GM21786 (cell line): ENCODE data around the gene MOB2.

ENCODE experiments used
- ATAC-seq: cut with Tn5 transposase; IDR thresholded peaks from one replicate; pipeline ENCODE4 v1.9.1; 2021; ENCODE audit not compliant: unreplicated experiment

Gene MOB2

DNA sequence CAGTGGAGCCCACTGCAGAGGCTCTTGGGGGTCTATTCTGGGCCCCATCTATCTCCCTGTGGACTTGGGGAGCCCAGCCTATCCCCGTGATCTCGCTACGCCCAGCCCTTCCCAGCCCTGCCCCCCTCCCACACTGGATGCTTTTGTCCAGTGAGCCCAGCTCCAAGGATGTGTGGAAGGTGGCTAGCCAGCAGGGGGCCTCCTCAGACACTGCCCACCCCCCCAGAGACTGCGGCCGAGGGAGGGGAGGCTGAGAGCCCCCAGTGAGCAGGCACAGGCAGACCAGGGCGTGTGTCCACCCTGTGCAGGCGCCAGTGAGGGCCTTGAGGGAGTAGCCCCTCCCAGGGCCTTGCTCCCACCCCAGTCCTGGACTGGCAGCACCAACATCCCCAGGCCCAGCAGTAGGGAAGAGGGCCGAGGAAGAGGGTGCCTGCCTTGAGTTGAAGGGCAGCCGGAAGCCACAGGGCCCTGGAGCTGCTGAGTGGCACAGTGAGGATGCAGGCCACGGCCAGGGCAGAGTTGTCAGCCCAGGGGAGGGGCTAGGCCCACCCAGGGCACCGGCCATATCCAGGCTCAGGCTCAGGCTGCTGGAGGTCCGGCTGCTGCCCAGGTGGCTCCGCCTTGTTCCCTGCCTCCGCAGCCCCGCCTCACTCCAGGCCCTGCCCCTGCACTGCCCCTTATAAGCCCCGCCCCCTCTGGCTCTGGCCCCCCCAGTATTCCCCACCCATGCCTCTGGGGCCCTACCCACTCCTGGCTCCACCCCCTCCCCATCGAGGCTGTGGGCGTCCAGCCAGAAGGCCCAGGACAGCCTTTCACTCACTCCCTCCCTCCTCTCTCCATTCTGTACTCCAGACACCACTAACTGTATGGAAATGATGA is 28.0 kb downstream of the MOB2 start:
- ATAC-seq, result no peak

DNA sequence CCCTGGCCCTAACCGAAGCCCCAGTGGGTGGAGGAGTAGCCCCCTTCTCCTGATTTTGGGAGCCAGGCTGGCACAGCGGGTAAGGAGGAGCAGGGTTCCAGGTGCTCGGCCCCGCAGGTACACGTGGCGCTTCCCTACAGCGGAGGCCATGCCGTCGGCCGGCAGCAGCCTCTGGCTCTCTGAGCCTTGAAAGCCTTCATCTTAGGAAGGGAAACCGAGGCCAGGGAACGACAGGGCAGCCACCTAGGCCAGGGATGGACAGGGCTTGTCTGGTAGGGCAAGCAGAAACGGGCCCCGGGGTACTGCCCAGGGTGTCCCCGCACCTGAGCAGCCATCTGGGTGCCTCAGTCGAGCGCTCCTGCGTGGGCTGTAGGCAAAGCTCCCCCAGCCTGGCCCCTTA is 28.7 kb downstream of the MOB2 start:
- ATAC-seq, result no peak

DNA sequence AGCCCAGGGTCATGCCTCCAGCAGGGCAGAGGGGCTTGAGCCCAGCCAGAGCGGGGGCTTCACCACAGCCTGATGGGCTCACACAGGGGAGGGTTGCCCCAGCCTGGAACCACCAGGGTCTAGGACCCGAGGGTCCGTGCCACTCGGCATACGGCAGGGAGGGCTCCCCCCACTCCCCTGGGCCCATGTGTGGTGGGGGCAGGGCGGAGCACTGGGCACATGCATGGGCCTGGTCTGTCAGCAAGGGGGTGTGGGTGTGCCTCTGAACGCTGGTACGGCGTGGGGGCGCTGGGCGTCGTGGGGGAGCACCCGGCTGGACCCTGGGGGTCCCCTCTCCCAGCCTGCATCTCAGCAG is 29.3 kb downstream of the MOB2 start:
- no peak for ATAC-seq

DNA sequence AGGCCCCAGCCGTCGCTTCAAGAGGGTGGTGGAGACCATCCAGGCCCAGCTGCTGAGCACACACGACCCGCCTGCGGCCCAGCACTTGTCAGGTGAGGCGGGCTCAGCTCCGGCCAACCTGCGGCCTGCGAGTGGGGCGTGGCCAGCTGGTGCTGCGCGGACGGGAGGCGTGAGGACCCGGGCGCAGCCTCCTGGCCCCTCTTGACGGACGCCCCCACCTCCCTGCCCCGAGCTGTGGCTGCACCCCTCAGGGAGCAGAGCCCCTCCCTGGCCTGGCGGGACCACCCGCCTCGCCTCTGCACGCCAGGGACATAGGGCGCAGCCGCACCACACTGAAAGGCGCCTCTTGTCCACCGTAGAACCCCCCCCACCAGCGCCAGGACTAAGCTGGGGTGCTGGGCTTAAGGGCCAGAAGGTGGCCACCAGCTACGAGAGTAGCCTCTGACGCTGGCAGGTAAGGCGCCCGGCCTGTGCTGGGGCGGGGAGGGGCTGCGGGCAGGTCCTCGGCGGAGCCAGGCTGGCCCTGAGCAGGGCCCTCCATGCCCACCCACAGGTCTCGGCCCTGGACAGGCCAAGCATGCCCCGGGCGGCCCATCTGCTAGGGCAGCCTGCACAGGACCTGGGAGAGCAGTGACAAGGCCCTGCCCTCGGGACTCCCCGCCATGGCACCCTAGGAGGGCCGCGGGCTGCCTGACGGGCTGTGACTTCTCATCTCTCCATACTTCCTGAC is 29.8 kb downstream of the MOB2 start:
- ATAC-seq, result no peak

DNA sequence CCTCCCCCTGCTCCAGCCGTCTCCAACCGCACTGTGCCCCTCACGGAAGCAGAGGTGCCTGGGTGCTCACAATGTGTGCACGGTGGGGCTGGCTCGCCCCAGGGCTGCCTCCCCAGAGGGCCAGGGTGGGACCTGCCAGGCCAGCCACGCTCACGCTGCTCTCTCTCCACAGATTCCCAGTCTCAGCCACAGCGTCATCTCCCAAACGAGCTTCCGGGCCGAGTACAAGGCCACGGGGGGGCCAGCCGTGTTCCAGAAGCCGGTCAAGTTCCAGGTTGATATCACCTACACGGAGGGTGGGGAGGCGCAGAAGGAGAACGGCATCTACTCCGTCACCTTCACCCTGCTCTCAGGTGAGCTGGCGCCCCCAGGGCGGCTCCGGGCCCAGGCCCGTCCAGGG is 30.4 kb downstream of the MOB2 start:
- no peak for ATAC-seq

DNA sequence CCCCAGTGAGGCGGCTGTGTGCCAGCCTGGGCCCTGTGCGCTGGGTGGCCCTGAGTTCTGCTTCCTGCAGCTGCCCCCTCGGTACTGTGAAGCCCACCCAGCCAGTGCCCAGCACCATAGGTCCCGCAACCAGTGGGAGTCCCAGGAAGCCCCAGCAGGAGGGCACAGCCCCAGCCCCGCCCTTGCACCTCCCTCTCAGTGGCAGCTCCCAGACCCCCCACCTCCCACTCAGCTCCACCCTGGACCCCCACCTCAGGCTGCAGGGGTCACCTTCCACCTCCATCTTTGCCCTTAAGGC is 30.9 kb downstream of the MOB2 start:
- ATAC-seq, result no peak

DNA sequence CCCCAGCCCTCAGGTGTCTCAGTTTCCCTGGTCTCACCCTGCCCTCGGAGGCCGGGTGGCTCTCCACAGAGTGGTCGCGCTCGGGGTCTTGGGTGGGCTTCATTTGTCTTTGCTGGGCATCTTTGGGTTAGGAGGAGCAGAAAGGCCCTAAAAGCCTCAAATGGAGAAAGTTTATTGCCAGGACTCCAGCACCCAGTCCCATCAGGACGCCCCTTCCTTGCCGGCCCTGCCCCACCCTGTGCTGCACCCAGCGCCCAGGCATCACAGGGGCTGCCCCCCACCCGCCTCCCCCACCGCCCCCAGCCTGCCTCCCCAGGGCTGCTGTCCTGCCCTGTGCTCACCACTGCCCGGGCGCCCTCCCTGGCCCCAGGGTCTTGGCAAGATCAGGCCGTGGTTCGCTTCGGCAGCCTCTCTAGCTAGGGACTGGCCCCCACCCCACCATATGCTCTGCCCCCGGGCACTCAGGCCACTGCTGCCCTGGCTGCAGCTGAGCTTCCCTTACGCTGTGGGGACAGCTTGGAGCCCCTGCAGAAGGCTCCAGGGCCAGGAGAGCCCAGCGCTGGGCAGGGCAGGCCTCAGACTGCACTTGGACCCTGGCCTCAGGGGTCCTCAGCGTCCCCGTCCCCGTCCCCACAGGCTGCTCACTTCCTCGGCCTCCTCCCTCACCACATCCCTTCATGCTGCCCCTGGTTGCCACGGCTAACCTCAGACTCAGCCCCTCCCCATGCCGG is 31.4 kb downstream of the MOB2 start:
- ATAC-seq, result no peak

DNA sequence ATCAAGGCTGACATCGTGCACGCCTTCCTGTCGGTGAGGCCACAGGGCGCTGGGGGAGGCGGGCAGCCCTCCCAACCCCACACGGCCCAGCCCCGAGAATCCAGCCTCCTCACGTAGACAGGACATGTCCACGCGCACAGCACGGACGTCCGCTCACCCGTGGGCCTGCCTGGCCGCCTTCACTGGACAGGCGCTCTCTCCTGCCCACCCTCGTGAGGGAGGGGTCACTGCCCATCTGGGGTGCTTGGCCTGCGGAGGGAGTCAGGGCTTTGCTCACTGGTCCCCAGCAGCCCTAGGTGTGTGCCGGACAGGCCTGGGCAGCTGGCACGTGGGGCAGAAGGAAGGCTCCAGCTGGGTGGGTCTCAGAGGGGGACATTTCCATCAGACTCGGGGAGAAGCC is 32.0 kb downstream of the MOB2 start:
- no peak for ATAC-seq

DNA sequence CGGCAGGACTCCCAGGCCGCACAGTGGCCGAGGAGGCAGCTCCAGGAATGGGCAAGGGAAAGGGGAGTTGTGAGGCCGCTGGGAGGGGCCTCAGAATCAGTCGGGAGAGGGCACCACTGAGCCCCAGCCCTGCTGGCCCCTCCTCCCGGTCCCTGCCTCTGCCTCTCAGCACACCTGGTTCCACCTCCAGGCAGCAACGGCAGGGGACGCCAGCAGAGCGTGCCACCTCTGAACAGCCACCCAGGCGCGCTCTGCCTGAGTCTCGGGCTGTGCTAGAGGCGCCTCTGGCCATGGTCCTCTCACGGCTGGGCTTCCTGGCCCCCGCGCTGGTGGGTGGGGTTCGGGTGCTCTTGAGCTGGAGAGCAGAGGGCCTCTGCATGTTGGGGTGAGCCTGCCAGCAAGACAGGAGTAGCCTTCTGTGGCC is 33.0 kb downstream of the MOB2 start:
- ATAC-seq, result no peak

DNA sequence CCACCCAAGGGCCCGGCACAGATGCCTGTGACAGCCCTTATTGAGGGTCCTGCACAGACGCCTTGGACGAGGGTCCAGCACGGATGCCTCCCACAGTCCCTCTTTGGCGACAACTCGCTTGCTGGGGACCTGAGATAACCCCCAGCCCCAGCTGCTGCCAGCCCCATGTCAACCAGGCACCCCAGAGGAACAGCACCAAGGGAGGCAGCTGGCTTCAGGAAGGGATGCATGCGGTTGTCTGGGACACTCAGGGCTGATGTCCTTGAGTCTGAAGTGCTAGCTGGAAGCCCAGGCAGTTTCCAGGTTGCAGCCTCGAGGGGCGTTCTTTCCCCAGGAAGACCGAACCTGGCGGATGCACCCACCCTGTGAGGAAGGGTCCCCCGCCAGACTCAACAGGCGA is 33.8 kb downstream of the MOB2 start:
- no peak for ATAC-seq

DNA sequence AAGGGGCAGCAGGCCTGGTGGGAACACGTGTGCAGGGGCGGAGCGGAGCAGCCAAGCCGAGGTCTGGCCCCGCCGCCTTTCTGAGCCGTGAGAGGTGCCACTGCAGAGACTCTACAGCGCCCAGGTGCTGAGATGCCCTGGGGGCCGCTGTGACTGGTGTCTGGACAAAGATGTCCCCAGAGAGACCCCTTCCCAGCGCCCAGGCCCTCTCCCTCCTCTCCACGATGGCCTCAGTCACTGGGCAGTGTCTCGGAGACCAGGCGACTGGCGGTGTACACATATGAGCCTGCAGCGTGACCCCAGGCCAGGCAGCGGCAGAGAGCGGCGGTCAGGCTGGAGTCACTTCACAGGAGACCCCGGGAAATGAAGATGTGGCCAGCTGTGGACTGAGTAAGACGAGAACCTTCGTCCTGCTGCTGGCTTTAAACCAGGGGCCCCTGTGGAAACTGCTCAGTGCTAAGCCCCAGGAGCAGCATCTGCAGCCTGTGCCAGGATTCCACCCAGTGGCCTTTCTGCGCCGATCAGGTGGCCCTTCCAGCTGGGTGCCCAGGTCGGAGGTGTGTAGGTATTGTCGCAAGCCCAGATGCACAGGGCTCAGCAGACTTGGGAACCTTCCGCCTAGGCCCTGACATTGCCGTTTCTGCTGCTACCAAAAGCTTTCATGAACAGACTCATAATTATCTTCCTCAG is 34.7 kb downstream of the MOB2 start:
- ATAC-seq, result no peak

DNA sequence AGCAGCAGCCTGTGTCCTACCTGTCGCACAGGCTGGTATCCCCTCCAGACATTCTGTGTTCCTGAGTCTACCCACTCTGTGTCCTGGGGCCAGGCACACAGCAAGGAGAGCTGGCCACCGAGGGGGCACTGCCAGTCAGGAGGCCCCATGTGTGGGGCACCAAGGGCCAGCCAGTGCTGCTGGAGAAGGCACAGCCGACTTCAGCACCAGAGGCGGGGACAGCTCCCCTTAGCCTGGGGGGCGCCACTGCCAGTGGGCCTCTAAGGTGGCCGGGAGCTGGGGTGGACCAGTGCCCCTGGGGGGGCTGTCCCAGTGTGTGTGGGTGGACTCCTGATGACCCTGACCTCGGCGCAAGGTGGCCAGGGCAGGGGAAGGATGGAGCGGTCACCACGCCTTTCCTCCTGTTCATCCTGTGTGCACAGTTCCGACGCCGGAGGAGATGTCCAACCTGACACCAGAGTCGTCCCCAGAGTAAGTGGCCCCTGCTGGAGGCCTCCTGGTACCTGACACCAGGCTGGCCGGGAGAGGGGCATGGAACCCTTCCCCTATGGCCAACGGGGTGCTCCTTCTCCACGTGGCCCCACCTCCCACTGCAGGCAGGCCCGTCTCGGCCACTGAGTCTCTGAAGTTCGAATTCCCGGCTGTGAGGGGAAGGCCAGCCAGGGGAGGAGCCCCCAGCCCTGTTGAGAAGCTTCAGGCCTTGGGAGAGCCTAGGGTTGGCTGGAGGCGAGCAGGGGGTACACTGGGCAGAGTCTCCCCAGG is 35.4 kb downstream of the MOB2 start:
- ATAC-seq, result no peak

DNA sequence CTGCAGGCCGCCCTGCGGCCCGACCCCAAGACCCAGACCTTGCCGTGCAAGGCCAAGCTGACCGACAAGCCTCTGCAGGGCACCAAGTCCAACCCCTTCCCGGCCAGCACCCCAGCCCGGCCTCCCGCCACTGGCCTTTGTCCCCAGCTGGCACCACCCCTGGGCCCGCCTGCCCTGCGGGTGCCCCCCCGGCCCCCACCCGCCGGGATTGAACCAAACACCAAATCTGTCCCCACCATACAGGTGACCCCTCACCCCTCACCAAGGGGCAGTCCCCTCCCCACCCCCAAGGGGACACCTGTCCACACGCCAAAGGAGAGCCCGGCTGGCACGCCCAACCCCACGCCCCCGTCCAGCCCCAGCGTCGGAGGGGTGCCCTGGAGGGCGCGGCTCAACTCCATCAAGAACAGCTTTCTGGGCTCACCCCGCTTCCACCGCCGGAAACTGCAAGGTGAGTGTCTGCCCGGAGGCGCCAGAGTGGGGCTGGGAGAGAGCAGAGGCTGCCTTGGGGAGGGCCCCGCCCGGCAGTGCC is 36.2 kb downstream of the MOB2 start:
- ATAC-seq, result no peak

DNA sequence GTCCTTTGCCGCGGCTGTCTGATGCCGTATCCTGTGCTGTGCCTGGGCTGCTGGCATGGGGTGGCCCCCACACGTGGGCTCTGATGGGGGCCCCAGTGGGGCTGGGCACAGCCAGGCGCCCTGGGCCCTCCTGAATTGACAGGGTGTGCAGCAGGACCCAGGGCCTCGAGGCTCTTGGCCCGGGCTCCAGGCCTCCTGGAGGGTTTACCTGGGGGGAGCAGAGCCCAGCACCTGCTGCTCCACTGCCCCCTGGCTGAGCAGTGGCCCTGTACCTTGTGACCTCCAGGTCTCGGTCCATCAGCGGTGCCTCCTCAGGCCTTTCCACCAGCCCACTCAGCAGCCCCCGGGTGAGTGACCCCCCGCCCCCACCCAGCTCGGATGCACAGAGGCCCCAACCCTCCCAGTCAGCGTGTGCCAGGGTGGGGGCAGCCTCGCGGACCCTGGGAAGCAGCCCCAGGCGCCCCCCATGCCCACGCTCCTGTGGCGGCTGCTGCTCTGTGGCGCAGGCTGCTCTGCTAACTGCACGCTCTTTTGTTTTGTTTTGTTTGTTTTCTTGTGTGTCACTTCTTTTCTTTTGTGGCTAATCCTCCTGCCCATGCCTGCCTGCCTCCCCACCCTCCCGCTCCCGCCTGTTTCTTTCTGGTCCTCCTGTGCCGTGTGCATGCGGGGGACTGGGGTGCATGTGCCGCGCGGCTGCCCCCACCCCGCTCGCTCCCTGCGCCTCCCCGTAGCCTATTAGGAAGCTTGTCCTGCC is 36.9 kb downstream of the MOB2 start:
- ATAC-seq, result no peak

DNA sequence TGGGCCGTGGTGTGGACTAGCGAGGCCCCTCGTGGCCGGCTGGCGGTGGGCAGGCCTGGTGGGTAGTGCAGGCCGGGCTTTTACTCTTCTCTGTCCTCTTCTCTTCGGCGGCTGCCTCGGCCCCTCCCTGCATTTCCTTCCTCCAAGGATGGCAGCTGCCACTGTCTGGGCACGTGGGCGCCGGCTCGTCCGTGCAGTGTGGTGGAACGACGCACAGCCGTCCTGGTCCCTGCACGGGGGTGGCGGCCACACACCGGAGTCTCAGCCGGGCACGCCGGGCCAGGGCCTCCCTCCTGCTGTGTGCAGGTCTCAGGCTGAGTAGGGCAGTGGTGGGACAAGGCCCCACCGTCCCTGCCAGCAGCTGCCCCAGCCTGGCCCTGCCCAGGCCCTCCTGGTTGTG is 37.7 kb downstream of the MOB2 start:
- no peak for ATAC-seq

DNA sequence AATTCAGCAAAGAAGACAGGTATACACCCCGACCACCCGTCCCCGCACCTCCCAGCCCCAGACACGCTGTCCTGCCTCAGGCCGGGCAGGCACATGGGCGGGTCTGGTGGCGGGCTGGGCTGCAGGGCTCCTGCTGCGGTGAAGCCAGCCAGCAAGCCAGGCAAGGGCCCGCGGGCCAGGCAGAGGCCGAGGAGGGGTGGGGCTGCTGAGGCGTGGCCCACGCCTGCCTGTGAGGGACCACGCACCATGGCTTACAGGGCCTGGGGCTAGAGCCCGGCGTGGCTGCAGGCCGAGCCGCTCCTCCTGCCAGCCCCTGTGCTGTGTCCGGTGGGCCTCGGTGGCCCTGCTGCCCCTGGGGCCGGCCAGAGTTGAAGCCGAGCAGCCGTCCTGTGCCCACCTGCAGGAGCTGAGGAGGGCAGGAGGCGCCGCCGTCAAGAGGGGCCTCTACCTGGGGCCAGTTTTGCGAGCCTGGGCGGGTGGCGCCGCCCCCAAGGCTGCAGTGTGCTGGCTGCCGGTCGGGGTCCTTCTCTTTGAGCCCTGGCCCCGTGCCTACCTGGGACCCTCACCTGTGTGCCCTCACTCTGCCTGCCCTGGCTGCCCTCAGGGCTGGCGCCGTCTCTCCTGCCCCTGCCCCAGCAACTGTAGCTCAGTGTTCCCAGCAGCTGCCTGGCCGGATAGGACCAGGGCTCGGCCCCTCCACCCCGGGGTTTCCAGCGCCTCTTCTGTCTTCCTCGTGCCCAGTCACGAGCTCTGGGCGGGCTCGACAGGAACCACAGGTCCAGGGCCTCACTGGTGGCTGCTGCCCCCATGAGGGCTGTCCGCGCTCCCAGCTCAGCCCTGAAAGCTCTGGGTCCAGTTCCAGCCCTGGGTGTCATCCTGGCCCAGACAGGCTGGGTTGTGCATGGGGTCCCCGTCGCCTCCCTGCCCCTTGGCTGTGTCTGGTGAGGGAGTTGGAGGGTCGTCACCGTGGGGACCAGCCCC is 38.4 kb downstream of the MOB2 start:
- no peak for ATAC-seq

DNA sequence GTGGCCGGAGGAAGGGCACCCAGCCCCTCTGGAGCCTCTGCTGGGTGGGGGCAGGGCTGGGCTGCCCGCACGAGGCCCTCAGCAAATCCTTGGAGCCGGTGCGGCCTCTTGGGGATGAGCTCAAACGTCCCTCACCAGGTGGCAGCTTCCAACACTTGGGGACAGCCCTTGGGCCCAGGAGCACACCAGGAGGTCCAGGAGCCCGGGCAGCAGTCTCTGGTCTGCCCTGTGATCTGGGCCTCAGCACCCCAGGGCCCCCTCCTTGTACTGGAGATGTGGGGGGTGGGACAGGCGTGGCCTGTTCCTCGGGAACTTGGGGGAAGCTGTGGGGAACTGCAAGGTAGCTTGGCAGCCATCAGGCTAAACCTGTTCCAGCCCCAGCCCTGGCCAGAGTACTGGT is 40.0 kb downstream of the MOB2 start:
- ATAC-seq, result no peak

DNA sequence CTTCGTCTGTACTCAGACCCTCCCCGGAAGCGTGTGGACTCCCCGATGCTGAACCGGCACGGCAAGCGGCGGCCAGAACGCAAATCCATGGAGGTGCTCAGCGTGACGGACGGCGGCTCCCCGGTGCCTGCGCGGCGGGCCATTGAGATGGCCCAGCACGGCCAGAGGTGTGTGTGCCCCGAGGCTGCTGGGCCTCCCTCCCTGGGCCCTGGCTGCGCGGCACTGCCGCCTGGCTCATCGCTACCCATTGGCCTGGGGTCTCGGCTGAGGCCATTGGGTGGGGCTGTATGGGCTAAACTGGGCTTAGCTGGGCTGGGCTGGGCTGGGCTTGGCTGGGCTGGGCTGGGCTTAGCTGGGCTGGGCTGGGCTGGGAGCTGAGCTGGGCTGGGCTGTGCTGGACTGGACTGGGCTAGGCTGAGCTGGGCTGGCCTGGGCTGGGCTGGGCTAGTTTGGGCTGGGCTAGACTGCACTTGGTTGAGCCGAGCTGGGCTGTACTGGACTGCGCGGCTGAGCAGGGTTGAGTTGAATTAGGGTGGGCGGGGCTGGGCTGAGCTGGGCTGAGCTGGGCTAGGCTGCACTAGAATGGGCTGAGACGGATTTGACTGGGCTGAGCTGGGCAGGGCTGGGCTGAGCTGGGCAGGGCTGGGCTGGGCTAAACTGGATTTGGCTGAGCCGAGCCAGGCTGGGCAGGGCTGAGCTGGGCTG is 40.7 kb downstream of the MOB2 start:
- no peak for ATAC-seq
